HG03521 (cell line): ENCODE results near the gene COPZ1.
"Not testable (repeated sequence)": the region's sequence is repeated elsewhere in the genome, so short reads cannot be mapped to it uniquely, and the experiment has no call there.

Source experiments
- ATAC-seq: cut with Tn5 transposase; IDR thresholded peaks from one replicate; pipeline ENCODE4 v1.9.1; 2021; ENCODE audit warnings: mild to moderate bottlenecking, moderate library complexity; ENCODE audit not compliant: unreplicated experiment

COPZ1 gene

GRCh38 chr12:54324617-54325441 is at the start of gene COPZ1:
Gene COPZ1 (plus strand): TSS chr12:54325131. CDS start chr12:54325164, 33 bp downstream.
- peak; percentile 98 for ATAC-seq

- ATAC-seq = no peak
These were observed 48.6 kb upstream of the COPZ1 start for GRCh38 chr12:54276368-54276767.

GRCh38 chr12:54277823-54278276 is 47.1 kb upstream of the COPZ1 start:
- ATAC-seq = no peak

DNA sequence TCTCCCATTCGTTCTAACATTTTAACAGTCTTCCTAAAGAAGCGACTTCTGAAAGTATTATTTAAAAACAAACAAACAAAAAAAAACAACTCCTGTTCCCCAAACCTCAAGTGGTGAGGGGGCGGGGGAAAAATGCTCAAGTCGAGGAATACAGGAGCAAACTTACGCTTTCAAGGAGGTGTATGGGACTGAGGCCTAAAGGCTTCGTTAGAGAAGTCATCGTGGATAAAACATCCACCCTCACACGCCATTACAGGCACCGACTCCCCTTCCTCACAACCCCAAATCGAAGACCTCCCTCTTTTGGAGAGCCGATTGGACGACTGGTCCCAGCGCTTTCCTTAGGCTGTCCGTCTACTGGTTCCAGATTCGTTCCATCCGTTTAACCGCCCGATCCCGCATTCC is 45.7 kb upstream of the COPZ1 start:
- no peak for ATAC-seq

- peak; percentile 70 for ATAC-seq
These were observed 45.1 kb upstream of the COPZ1 start, which contains the start of gene CBX5 for GRCh38 chr12:54279632-54280467. Gene CBX5 (minus strand): TSS chr12:54280122. CDS start chr12:54257650, 22,472 bp downstream.

DNA sequence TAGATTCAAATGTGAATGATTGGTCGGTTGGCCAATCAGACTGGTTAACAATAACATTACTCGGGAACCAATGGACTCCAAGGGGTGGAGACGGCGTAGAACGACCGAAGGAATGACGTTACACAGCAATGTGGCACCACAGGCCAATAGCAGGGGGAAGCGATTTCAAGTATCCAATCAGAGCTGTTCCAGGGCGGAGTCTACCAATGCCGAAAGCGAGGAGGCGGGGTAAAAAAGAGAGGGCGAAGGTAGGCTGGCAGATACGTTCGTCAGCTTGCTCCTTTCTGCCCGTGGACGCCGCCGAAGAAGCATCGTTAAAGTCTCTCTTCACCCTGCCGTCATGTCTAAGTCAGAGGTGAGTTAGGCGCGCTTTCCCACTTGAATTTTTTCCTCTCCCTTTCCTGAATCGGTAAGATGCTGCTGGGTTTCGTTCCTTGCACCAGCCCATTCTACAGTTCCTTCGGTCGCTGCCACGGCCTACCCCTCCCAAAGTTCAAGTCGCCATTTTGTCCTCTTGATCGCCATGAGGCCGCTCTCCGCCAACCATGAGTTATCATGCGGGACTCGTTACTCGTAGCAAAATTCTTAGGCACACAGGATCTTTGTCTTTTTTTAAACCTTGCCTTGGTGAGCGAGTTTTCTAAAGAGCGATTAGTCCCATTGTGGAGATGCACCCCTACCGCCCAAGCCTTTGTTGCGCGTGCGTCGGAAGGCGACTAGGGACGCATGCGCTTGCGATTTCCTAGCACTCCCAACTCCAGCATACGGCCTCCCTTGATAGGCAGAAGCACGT is 44.3 kb upstream of the COPZ1 start, which contains the start of gene HNRNPA1:
Gene HNRNPA1, plus strand, starts transcription at position 259 of the 793 bp plus-strand sequence. Its CDS starts 82 bp downstream, at position 341.
- ATAC-seq = peak; percentile 80

DNA sequence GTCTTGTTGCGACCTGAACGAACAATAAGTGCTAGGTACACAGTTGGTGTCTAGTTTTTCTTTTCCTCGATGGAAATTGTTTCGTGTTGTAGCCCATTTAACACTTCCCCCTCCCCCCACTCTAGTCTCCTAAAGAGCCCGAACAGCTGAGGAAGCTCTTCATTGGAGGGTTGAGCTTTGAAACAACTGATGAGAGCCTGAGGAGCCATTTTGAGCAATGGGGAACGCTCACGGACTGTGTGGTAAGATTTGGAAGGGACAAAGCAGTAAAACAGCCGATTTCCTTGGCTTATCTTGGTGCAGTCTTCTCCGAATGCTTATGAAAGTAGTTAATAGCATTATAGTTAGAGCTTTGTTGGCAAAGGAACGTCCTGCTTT is 43.7 kb upstream of the COPZ1 start:
- ATAC-seq = not testable (repeated sequence)

DNA sequence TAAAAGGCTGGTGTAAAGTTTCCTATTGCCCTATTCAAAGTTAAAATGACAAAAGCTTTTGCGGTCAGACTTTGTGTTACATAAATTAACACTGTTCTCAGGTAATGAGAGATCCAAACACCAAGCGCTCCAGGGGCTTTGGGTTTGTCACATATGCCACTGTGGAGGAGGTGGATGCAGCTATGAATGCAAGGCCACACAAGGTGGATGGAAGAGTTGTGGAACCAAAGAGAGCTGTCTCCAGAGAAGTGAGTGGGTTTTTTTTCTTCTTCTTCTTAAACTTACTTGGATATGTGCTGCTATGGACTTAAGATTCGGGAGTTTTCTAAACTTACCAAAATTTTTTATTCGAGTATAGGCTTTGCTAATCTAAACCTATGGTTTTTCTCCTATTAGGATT is 43.2 kb upstream of the COPZ1 start:
- not testable (repeated sequence) for ATAC-seq

GRCh38 chr12:54282949-54283593 is 41.9 kb upstream of the COPZ1 start:
- ATAC-seq = no peak

DNA sequence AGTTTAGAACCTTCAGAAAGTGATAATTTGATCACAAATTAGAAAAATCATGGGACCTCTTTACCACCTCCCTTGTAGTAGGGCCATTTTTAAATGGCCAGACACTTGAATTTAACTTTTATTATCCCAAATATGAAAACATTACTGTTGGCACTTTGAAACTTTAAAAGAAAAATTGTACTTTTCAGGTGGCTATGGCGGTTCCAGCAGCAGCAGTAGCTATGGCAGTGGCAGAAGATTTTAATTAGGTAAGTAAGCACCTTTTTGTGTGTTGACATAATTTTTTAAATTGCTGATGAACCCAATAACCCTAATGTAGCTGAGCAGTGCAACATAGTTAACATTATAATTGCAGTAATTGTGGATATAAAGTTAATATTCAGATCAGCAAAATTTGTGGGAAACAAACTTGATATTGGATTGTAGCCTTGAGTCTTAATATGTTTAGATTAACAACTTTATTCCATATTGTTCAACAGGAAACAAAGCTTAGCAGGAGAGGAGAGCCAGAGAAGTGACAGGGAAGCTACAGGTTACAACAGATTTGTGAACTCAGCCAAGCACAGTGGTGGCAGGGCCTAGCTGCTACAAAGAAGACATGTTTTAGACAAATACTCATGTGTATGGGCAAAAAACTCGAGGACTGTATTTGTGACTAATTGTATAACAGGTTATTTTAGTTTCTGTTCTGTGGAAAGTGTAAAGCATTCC is 40.7 kb upstream of the COPZ1 start:
- not testable (repeated sequence) for ATAC-seq

DNA sequence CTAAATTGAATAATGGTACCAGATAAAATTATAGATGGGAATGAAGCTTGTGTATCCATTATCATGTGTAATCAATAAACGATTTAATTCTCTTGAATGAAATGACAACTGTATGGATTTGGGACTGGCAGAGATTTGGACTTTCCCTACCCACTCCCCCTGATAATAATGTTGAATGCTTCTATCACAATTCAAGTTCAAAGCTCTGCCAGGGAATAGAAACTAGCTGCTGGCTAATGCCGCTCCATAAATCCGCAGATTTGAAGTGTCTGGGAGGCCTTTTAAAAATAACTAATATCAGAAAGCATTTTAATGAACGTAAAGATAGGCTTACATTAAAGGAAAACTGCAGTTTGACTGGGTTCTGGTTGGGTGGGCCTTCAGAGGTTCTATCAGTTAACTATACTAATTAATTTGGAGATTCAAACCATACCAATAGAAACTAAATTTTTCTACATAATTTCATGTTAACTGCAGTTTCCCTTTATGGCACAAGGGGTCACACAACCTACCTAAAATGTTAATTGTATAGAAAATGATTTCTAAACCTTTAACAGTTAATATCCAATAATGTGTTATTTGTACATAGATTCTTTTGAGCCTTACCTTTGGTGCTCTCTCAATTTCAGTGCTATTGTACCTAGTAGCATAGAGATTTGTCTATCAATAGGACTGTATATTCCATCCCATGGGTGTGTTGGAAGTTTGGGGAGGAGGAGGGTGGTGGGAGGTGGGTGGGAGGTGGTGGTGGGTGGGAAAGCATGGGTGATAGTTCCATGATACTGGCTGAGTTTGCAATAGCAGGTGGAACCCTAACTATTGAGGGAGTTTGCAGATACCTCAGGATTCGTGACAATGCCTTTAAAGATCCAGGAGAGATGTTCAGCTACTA is 39.5 kb upstream of the COPZ1 start:
- ATAC-seq = no peak

- no peak for ATAC-seq
These were observed 38.6 kb upstream of the COPZ1 start for GRCh38 chr12:54286042-54287030.

DNA sequence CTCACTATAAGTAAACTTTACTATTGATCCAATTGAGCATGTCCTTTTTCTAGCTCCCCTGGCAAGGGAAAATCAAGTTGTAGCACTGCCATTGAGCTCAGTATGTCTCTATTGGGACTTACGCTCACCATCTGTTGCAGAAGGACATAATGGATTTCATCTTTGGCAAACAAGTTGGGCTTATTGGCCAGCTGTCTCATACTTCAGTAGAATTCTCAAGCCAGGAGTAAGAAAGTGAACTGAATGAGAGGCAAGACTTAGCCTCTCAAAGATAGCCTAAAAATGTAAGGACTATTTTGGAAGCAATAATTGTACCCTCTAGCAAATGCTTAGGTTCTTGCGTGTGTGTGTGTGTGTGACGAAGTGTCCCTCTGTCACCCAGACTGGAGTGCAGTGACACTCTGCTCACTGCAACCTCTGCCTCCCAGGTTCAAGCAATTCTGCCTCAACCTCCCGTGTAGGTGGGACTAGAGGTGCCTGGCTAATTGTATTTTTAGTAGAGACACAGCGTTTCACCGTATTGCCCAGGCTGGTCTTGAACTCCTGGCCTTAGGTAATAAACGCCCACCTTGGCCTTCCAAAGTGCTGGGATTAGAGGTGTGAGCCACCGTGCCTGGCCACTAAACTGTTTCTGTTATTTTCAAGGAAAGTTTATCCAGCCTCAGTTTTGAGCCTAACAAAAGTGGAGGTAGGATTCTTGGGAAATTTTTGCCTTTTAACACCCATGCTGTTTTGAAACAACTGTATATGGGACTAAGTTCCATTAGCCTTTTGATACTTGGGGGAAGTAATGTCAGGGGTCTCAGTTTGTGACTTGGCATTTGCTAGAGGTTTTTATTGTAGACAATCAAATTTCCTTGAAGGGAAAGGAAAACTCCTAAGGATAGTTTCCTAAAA is 37.4 kb upstream of the COPZ1 start:
- no peak for ATAC-seq

DNA sequence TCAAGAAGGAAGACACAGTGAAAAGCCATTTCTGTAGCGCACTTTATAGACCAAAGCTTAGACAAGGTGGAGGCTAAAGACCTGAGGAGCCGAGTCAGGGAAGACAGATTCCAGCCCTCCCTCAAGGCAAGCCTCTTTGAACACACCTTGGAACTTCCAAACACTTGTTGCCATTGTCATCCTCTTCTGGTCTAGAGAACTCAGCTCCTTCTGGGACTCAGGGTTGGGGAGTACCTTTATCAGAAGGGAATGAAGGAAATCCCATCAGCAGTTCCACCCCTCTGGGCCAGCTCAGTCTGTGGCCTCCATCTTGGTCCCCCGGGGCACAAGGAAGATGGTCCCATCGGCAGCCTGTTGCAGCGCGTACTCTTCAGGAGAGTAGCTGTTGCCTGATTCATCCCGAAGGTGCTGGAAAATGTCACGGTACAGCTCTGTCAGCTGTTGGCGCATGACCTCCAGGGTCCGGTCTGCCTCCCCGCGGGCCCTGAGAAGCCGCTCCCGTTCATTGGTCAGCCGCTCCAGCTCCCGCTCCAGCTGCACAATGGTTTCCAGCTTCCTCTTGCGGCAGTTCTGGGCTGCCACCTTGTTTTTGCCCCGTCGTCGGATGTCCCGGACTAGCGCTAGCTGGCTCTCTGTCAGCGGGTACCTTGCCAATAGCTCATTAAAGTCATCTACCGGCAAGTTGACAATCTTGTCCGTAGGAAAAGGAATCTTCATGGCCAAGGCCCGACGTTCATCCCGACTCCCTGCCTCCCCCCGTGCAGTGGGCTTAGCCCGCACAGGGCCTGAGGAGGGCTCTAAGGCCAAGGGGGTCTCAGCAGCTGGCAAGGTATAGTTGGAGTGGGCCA is 32.6 kb upstream of the COPZ1 start:
- ATAC-seq = no peak

DNA sequence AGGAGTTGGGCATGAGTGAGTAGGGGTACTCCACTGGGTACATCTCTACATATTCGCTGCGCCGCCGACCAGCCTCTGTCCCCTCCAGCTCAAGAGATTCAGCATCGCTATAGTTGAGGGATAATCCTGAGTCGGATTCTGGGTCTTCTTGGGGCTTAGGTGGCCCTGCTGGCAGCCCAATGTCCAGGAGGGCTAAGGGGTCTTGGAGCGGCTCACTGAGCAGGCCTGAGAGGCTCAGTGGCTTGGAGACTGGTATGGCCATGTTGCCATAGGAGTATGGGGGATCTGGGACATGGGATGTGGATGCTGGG is 32.0 kb upstream of the COPZ1 start:
- ATAC-seq = no peak
